GM13976 (cell line): Measurements from ENCODE around the gene SYNPO.

Experiments
- DNase-seq: peaks from one replicate; pipeline ENCODE4 v3.0.0; 2012; ENCODE audit warnings: low spot score
- in situ Hi-C: fragments of 300-500 bp; cut with MboI; formaldehyde crosslinking; loops from one replicate; pipeline ENCODE4 v1.12.0; 2022; ENCODE audit warnings: low sequenced_read_pairs, mixed read lengths, inconsistent platforms; ENCODE audit not compliant: unreplicated experiment
- TF ChIP-seq, protein P1 (sequence below): IDR thresholded peaks from 2 replicates; pipeline ENCODE4 v1.5.1; 2012; ENCODE audit warnings: borderline replicate concordance, mild to moderate bottlenecking; ENCODE audit not compliant: insufficient read depth; ENCODE audit errors: extremely low read depth, missing control alignments, control extremely low read depth

SYNPO gene

DNA sequence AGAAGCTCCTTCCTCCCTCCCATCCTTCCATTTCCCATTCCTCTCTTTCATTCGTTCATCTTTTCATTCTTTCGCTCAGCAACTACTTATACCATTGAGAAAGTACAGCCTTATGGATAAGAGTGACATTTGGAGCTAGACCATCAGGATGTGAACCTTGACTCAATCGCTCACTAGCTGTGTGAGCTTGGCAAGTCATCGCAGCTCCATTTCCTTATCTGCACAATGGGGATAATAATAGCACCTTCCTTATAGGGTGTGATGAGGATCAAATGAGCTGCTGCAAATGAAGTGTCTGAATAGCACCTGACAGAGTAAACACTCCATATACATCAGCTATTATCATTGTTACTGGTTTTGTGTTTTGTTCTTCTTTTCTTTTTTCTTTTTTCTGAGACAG is 28.1 kb upstream of the SYNPO start:
- DNase-seq = no peak
- in situ Hi-C loops = no loop called here
- TF ChIP-seq, protein P1, sequence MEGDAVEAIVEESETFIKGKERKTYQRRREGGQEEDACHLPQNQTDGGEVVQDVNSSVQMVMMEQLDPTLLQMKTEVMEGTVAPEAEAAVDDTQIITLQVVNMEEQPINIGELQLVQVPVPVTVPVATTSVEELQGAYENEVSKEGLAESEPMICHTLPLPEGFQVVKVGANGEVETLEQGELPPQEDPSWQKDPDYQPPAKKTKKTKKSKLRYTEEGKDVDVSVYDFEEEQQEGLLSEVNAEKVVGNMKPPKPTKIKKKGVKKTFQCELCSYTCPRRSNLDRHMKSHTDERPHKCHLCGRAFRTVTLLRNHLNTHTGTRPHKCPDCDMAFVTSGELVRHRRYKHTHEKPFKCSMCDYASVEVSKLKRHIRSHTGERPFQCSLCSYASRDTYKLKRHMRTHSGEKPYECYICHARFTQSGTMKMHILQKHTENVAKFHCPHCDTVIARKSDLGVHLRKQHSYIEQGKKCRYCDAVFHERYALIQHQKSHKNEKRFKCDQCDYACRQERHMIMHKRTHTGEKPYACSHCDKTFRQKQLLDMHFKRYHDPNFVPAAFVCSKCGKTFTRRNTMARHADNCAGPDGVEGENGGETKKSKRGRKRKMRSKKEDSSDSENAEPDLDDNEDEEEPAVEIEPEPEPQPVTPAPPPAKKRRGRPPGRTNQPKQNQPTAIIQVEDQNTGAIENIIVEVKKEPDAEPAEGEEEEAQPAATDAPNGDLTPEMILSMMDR = no peak

DNA sequence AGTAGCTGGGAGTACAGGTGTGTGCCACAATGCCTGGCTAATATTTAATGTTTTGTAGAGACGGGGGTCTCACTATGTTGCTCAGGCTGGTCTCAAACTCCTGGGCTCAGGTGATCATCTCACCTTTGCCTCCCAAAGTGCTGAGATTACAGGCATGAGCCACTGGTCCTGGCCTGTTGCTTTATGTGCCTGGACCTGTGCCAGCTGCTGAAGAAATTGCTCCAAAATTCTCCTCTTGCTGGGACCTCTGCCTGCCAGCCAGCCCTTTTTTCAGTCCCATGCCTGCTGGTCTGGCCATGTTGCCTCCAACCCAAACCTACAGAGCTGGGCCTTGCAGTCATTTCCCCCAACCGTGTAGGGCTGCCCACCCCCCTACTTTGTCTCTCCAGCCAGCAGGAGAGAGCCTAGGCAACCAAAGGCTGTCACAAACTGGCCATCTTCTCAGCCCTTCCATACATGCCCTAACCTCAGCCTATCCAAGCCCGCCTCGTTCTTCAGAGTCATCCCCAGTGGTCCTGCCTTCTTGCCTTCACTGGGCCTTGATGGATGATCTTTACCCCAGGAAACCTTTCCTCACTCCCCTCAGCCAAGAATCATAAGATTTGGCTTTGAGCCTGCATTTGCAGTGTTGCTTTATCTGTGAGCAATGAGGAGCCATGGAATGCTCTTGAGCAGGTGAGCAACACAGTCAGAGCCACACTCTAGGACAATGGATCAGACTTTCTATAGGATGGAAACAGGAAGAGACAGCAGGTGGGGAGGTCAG is 27.4 kb upstream of the SYNPO start:
- TF ChIP-seq, protein P1 = no peak
- no peak for DNase-seq
- in situ Hi-C loops = no loop called here

DNA sequence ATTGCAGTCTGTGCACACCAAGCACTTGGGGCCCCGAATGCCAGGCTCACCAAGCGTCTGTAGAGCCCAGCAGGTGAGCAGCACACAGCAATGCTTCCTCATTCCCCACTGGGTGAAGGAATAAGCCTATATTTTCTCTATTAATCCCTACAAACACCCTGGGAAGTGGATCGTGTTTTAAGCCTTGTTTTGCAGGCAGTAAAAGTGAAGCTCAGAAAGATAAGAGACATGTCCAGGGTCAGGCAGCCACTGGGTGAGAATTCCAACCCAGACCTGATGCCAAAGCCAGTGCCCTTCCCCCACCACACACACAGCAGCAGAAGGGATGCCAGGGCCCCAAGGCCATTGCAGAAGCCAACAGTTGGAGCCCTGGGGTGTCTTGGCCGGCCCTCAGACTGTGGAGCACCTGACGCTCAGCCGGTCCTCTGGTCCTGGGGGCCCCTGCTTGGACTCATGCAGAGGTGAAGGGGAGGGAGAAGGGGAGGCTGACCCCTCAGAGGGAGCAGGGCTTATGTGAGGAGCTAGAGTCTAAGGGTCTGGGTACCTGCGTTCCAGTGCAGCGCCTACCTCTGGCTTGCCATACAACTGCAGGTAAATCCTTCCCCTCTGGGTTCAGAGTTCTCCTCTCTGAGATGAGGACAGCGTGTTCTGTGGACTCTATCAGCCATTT is 26.3 kb upstream of the SYNPO start:
- in situ Hi-C loops = no loop called here
- TF ChIP-seq, protein P1 = no peak
- no peak for DNase-seq

DNA sequence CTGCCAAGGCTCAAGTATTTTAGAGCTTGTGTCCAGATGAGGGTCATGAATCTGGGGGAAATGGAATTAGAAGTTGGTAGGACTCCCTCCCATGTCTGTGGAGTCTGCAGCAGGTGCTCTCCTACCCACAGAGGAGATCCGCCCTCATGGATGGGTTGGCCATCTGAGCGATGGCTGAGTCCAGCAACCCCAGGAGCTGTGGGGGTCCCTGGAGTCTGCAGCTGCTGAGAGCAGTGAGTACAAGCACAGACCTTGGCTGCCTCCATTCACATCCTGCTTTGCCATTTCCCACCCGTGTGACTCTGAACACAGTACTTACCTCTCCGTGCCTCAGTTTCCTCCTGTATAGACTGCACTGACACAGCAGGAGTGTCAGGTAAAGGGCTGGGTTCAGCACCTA is 25.8 kb upstream of the SYNPO start:
- in situ Hi-C loops = no loop called here
- TF ChIP-seq, protein P1 = no peak
- no peak for DNase-seq

DNA sequence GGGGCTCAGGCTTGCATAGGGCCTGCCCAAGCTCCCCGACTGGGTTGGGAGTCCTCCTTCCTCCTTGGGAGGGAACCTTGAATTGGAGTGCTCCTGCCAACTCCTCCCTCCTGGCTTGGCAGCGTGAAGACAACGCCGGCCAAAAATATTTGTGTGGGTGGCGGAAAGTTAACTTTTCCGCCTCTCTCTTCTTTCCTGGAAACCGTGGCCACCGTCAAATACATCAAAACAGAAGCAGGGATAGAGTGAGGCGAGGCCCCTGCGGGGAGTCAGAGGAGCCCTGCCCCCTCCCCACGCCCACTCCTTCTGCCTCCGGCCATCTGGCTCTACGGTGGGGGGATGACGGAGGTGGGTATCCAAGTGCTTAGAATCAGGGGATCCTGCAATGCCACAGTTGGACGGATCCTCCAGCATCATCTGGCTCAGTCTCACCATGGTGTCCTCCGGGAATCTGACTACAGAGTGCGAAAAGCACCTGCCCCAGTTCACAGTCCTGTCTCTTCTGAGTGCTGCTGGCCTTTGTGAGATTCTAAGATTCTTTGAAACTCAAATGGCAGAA is 25.2 kb upstream of the SYNPO start:
- TF ChIP-seq, protein P1 = no peak
- in situ Hi-C loops = no loop called here
- DNase-seq = no peak

DNA sequence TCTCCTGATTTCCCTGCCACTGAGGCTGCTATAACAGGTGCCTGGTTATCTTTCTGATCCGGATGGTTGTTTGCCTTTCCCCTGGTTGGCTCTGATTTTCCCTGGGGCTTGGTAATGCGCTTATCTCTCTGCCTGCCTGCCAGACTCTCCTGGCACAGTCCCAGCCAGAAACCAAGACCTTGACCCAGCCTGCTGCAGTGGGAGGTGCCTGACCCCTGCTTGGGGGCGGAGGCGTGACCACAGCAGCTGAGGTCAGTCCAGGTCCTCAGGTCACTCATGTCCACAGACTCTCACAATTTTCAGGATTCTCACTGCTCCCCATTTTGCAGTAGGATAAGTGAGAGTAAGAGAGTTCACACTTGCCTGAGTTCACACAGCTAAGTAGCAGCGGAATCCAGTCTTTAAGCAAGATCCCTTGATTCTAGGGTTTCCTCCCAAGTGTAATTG is 24.4 kb upstream of the SYNPO start:
- TF ChIP-seq, protein P1 = no peak
- in situ Hi-C loops = no loop called here
- DNase-seq = no peak
